ENCODE data around the gene MUC5B.

DNA sequence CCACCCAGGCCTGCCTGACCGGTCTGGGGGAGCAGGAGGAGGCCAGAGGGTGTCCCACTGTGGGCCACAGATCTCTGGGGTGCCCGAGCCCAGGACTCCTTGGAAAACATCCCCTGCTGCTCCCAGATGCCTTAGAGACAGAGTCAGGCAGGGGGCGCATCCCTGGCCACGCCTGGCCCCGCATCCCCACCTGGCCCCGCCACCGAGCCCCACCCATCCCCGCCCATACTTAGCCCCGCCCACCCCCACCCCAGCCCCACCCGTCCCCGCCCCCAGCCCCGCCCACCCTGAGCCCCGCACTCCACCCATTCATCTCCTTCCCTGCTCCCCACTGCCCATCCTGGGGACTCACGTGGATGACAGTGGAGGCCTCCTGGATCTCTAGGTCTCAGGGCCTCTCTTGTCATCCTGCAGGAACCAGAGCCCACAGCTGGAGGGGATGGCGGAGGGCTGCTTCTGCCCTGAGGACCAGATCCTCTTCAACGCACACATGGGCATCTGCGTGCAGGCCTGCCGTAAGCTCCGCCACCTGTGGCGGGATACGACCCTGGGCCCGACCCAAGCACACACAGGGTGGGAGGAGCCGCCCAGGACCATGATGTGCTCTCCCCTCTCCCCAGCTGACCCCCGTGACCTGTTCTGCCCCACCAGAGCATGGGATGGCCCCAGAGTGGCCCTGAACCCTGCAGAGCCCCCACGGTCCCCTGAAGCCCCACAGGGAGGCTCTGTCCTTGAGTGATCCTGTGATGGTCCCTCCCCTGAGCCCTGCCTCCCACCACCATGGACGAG lies 33.6 kb downstream of the MUC5B start:
- TF ChIP-seq, protein P1, sequence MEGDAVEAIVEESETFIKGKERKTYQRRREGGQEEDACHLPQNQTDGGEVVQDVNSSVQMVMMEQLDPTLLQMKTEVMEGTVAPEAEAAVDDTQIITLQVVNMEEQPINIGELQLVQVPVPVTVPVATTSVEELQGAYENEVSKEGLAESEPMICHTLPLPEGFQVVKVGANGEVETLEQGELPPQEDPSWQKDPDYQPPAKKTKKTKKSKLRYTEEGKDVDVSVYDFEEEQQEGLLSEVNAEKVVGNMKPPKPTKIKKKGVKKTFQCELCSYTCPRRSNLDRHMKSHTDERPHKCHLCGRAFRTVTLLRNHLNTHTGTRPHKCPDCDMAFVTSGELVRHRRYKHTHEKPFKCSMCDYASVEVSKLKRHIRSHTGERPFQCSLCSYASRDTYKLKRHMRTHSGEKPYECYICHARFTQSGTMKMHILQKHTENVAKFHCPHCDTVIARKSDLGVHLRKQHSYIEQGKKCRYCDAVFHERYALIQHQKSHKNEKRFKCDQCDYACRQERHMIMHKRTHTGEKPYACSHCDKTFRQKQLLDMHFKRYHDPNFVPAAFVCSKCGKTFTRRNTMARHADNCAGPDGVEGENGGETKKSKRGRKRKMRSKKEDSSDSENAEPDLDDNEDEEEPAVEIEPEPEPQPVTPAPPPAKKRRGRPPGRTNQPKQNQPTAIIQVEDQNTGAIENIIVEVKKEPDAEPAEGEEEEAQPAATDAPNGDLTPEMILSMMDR (IDR thresholded peaks at IDR 0.05), result no peak
- TF ChIP-seq POLR2A (IDR thresholded peaks at IDR 0.05), result no peak

Measured in esophagus squamous epithelium (tissue), 4 donors.